ENCODE data around the gene FKRP.
"Not testable (repeated sequence)": the region's sequence is repeated elsewhere in the genome, so short reads cannot be mapped to it uniquely, and the experiment has no call there.

FKRP gene

GRCh38 chr19:46759817-46760333 lies 14.0 kb downstream of the FKRP start:
- DNase-seq = no peak

- DNase-seq = no peak
These were observed 14.5 kb downstream of the FKRP start for GRCh38 chr19:46760363-46760762.

- DNase-seq = not testable (repeated sequence)
These were observed 15.0 kb downstream of the FKRP start for GRCh38 chr19:46760897-46761296.

GRCh38 chr19:46761418-46761831 lies 15.6 kb downstream of the FKRP start:
- DNase-seq = no peak

- DNase-seq = no peak
These were observed 16.5 kb downstream of the FKRP start for GRCh38 chr19:46762245-46762890.

- no peak for DNase-seq
These were observed 19.0 kb downstream of the FKRP start for GRCh38 chr19:46764817-46765291.

- DNase-seq = no peak
These were observed 20.9 kb downstream of the FKRP start for GRCh38 chr19:46766569-46767317.

- DNase-seq = not testable (repeated sequence)
These were observed 22.9 kb downstream of the FKRP start for GRCh38 chr19:46768746-46769145.

- no peak for DNase-seq
These were observed 26.5 kb downstream of the FKRP start for GRCh38 chr19:46772170-46773017.

GRCh38 chr19:46773018-46773399 lies 27.2 kb downstream of the FKRP start:
- DNase-seq = no peak

GRCh38 chr19:46775642-46776258 lies 29.9 kb downstream of the FKRP start:
- no peak for DNase-seq

- DNase-seq = no peak
These were observed 31.4 kb downstream of the FKRP start for GRCh38 chr19:46776927-46777911.

- not testable (repeated sequence) for DNase-seq
These were observed 32.2 kb downstream of the FKRP start for GRCh38 chr19:46777956-46778645.

GRCh38 chr19:46782355-46783019 lies 36.6 kb downstream of the FKRP start:
- DNase-seq = no peak

- no peak for DNase-seq
These were observed 37.8 kb downstream of the FKRP start for GRCh38 chr19:46783670-46784069.

GRCh38 chr19:46784262-46785053 lies 38.6 kb downstream of the FKRP start:
- no peak for DNase-seq

GRCh38 chr19:46785054-46785979 lies 39.5 kb downstream of the FKRP start:
- DNase-seq = no peak

- no peak for DNase-seq
These were observed 40.1 kb downstream of the FKRP start for GRCh38 chr19:46785980-46786235.
